HepG2 (cell line): ENCODE measurements around the gene ANKRD40. TPM values are rescaled to one million over a fixed set of nuclear protein-coding genes. Genes with fewer than 3 reads are reported as not detected.

Experiments used
- EED ChIP-seq: sonication (generic); formaldehyde crosslinking; IDR thresholded peaks from 2 replicates; pipeline ENCODE4 v1.5.0; 2020; ENCODE audit warnings: mild to moderate bottlenecking, missing genetic modification reagents
- GATA4 ChIP-seq: sonication (generic); IDR thresholded peaks from 2 replicates; pipeline ENCODE4 v1.6.1; 2016; ENCODE audit warnings: antibody characterized with exemption, low read depth, borderline replicate concordance
- HNRNPL ChIP-seq: fragments of 200-400 bp; formaldehyde crosslinking; IDR thresholded peaks from 2 replicates; pipeline ENCODE4 v1.6.1; 2017; ENCODE audit warnings: mild to moderate bottlenecking, low read depth, low read length
- KLF15 ChIP-seq: sonication (generic); formaldehyde crosslinking; IDR thresholded peaks from 2 replicates; pipeline ENCODE4 v1.8.1; 2023; ENCODE audit warnings: borderline replicate concordance, mild to moderate bottlenecking, inconsistent platforms, missing genetic modification reagents, mixed read lengths
- KMT2B ChIP-seq: IDR thresholded peaks from 2 replicates; pipeline ENCODE4 v1.6.1; 2016; ENCODE audit warnings: missing genetic modification reagents, missing compliant biosample characterization
- RELA ChIP-seq: sonication (generic); formaldehyde crosslinking; IDR thresholded peaks from 2 replicates; pipeline ENCODE4 v1.4.0; 2020; ENCODE audit warnings: missing genetic modification reagents
- SALL1 ChIP-seq: sonication (generic); formaldehyde crosslinking; IDR thresholded peaks from 2 replicates; pipeline ENCODE4 v1.8.0; 2022; ENCODE audit warnings: mild to moderate bottlenecking, missing genetic modification reagents
- SSRP1 ChIP-seq: IDR thresholded peaks from 2 replicates; pipeline ENCODE4 v1.6.1; 2016; ENCODE audit warnings: control low read depth
- TBX2 ChIP-seq: sonication (generic); formaldehyde crosslinking; IDR thresholded peaks from 2 replicates; pipeline ENCODE4 v1.5.0; 2020; ENCODE audit warnings: missing genetic modification reagents, mild to moderate bottlenecking, borderline replicate concordance
- YEATS4 ChIP-seq: sonication (generic); formaldehyde crosslinking; IDR thresholded peaks from 2 replicates; pipeline ENCODE4 v1.4.0; 2020; ENCODE audit warnings: missing genetic modification reagents, borderline replicate concordance
- ZNF101 ChIP-seq: sonication (generic); formaldehyde crosslinking; IDR thresholded peaks from 2 replicates; pipeline ENCODE4 v1.4.0; 2020; ENCODE audit warnings: mild to moderate bottlenecking, low read depth, missing genetic modification reagents, borderline replicate concordance
- ZNF329 ChIP-seq: sonication (generic); formaldehyde crosslinking; IDR thresholded peaks from 2 replicates; pipeline ENCODE4 v1.9.0; 2021; ENCODE audit warnings: low read depth, mild to moderate bottlenecking, missing genetic modification reagents
- ZNF337 ChIP-seq: sonication (generic); formaldehyde crosslinking; IDR thresholded peaks from 2 replicates; pipeline ENCODE4 v1.5.1; 2020; ENCODE audit warnings: missing genetic modification reagents, low read depth, mild to moderate bottlenecking, borderline replicate concordance
- ZNF816 ChIP-seq: sonication (generic); formaldehyde crosslinking; IDR thresholded peaks from 2 replicates; pipeline ENCODE4 v1.8.0; 2022; ENCODE audit warnings: missing genetic modification reagents, mild to moderate bottlenecking, borderline replicate concordance
- polyA plus RNA-seq, 8 experiments: library from polyadenylated mRNA; depleted of rRNA in 3 of 8; stranded (reverse) in 7 of 8; unstranded in 1 of 8; fragments of >200 nt; fragmentation: Illumina TruSeq in 4 of 8; extraction: Trizol in 4 of 8; gene quantifications; 2 replicates each; pipeline versions ENCODE4 v1.2.1 to v1.2.3, GENCODE V29; 2011 to 2016; ENCODE audit warnings: low read depth in 4 of 8, missing spikeins in 1 of 8, mixed read lengths in 1 of 8; ENCODE audit not compliant: insufficient read depth in 1 of 8
- total RNA-seq, 5 experiments: library from RNA; depleted of rRNA; stranded (reverse); fragments of >200 nt; fragmentation: Illumina TruSeq; extraction: Trizol; gene quantifications; 2 replicates each; pipeline ENCODE4 v1.2.3, GENCODE V29; 2016; ENCODE audit warnings: low read depth in 1 of 5
- TF ChIP-seq, protein P1 (sequence below): sonication (generic); formaldehyde crosslinking; IDR thresholded peaks from 2 replicates; pipeline ENCODE4 v1.4.0; 2020; ENCODE audit warnings: mild to moderate bottlenecking, missing genetic modification reagents
- TF ChIP-seq, protein P2 (sequence below): sonication (generic); formaldehyde crosslinking; IDR thresholded peaks from 2 replicates; pipeline ENCODE4 v1.4.0; 2020; ENCODE audit warnings: missing genetic modification reagents
- TF ChIP-seq, protein P3 (sequence below): sonication (generic); formaldehyde crosslinking; IDR thresholded peaks from 2 replicates; pipeline ENCODE4 v1.4.0; 2020; ENCODE audit warnings: mild to moderate bottlenecking, missing genetic modification reagents
- TF ChIP-seq, protein P4 (sequence below): sonication (generic); formaldehyde crosslinking; IDR thresholded peaks from 2 replicates; pipeline ENCODE4 v1.5.1; 2020; ENCODE audit warnings: mild to moderate bottlenecking, missing genetic modification reagents, moderate library complexity

The ANKRD40 gene
- total and polyA plus RNA-seq, 2 of the 13 experiments (the other 11 are each of a cell fraction or from before 2014, with no cell fraction given), result 35.0 to 46.4 TPM

DNA sequence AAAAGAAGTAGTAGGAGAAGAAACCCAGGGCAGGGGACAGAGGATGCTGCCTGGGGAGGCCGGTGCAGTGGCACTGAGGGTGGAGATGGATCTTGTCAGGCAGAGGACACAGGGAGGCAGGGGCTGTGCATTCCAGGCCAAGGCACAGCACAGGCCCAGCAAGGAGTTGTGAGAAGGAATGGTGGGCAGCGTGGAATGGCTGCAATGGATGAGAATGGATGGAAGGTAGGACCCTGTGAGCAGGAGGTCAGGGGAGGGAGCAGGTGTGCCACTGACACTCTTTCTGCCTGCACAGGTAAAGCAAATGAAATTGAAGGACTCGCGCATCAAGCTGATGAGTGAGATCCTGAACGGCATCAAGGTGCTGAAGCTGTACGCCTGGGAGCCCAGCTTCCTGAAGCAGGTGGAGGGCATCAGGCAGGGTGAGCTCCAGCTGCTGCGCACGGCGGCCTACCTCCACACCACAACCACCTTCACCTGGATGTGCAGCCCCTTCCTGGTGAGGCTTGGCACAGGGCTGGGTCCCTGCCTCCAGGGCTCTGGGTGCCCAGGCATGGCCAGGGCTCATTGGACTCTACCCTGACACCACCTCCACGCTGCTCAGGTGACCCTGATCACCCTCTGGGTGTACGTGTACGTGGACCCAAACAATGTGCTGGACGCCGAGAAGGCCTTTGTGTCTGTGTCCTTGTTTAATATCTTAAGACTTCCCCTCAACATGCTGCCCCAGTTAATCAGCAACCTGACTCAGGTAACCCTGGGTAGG lies 40.3 kb downstream of the ANKRD40 start (continued):
- TF ChIP-seq KMT2B (CRISPR knock-in tag) (no peak), YEATS4 (CRISPR knock-in tag) (no peak), KLF15 (CRISPR knock-in tag) (no peak), SSRP1 (CRISPR knock-in tag) (peak; percentile 39; the same call in 1 of the 2 replicates), ZNF816 (CRISPR knock-in tag) (no peak), EED (no peak), ZNF329 (CRISPR knock-in tag) (peak; percentile 98), GATA4 (no peak), HNRNPL (0 out of 2 replicates have a peak, but pooled peaks have one; percentile 29), ZNF101 (no peak), SALL1 (peak; percentile 35; the same call in 1 of the 2 replicates), RELA (CRISPR knock-in tag) (no peak), ZNF337 (CRISPR knock-in tag) (no peak), TBX2 (CRISPR knock-in tag) (no peak)
- TF ChIP-seq, protein P1, sequence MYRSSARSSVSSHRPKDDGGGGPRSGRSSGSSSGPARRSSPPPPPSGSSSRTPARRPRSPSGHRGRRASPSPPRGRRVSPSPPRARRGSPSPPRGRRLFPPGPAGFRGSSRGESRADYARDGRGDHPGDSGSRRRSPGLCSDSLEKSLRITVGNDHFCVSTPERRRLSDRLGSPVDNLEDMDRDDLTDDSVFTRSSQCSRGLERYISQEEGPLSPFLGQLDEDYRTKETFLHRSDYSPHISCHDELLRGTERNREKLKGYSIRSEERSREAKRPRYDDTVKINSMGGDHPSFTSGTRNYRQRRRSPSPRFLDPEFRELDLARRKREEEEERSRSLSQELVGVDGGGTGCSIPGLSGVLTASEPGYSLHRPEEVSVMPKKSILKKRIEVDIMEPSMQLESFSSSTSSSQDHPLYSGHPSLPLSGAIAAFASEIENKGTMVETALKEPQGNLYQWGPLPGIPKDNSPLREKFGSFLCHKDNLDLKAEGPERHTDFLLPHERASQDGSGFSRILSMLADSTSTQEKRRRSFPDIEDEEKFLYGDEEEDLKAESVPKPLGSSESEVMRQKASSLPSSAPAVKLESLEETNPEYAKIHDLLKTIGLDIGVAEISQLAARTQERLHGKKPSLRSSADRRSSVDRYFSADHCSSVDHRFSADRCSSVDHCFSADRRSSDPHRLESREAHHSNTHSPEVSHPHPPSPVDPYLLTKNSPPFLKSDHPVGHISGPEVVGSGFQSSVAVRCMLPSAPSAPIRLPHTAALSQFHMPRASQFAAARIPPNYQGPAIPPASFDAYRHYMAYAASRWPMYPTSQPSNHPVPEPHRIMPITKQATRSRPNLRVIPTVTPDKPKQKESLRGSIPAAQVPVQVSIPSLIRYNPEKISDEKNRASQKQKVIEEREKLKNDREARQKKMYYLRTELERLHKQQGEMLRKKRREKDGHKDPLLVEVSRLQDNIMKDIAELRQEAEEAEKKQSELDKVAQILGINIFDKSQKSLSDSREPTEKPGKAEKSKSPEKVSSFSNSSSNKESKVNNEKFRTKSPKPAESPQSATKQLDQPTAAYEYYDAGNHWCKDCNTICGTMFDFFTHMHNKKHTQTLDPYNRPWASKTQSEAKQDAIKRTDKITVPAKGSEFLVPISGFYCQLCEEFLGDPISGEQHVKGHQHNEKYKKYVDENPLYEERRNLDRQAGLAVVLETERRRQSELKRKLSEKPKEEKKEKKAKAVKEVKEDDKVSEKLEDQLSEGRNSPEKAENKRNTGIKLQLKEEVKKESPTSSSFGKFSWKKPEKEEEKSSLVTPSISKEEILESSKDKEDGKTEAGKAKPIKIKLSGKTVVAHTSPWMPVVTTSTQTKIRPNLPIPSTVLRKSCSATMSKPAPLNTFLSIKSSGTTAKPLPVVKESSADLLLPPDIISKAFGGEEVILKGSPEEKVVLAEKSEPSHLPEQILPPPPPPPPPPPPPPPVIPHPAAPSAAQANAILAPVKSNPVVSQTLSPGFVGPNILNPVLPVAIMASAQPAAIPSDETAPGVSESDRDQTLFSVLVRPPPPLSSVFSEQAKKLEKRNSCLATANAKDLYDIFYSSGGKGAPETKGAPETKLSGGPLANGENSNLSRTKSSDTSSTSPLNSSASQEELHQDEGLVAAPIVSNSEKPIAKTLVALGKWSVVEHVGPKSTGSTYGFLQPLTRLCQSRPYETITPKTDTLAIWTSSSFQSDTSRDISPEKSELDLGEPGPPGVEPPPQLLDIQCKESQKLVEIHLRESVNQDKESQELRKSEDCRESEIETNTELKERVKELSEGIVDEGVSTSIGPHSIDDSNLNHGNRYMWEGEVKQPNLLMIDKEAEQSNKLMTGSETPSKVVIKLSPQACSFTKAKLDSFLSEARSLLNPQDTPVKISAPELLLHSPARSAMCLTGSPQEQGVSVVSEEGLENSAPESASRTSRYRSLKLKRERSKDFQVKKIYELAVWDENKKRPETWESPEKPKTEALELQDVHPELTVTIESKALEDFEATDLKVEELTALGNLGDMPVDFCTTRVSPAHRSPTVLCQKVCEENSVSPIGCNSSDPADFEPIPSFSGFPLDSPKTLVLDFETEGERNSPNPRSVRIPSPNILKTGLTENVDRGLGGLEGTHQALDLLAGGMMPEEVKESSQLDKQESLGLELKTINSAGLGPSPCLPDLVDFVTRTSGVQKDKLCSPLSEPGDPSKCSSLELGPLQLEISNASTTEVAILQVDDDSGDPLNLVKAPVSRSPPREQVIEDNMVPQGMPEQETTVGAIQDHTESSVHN (CRISPR knock-in tag), result no peak
- TF ChIP-seq, protein P2, sequence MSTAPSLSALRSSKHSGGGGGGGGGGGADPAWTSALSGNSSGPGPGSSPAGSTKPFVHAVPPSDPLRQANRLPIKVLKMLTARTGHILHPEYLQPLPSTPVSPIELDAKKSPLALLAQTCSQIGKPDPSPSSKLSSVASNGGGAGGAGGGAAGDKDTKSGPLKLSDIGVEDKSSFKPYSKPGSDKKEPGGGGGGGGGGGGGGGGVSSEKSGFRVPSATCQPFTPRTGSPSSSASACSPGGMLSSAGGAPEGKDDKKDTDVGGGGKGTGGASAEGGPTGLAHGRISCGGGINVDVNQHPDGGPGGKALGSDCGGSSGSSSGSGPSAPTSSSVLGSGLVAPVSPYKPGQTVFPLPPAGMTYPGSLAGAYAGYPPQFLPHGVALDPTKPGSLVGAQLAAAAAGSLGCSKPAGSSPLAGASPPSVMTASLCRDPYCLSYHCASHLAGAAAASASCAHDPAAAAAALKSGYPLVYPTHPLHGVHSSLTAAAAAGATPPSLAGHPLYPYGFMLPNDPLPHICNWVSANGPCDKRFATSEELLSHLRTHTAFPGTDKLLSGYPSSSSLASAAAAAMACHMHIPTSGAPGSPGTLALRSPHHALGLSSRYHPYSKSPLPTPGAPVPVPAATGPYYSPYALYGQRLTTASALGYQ (CRISPR knock-in tag), result no peak
- TF ChIP-seq, protein P3, sequence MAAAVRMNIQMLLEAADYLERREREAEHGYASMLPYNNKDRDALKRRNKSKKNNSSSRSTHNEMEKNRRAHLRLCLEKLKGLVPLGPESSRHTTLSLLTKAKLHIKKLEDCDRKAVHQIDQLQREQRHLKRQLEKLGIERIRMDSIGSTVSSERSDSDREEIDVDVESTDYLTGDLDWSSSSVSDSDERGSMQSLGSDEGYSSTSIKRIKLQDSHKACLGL, result no peak
- TF ChIP-seq, protein P4, sequence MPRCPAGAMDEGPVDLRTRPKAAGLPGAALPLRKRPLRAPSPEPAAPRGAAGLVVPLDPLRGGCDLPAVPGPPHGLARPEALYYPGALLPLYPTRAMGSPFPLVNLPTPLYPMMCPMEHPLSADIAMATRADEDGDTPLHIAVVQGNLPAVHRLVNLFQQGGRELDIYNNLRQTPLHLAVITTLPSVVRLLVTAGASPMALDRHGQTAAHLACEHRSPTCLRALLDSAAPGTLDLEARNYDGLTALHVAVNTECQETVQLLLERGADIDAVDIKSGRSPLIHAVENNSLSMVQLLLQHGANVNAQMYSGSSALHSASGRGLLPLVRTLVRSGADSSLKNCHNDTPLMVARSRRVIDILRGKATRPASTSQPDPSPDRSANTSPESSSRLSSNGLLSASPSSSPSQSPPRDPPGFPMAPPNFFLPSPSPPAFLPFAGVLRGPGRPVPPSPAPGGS, result no peak
